ENCODE data around the gene STRIT1.

- TF ChIP-seq POLR2A (IDR thresholded peaks at IDR 0.05; ENCODE audit: low read length) = no peak
- TF ChIP-seq GATA1 (IDR thresholded peaks at IDR 0.05; ENCODE audit: low read depth, low read length) = no peak
Observed at GRCh38 chr3:155307183-155307582, 13.7 kb upstream of the STRIT1 start.

All from erythroblast (primary cell).